IPS-NIHi7 (cell line): ENCODE data around the gene SMKR1.
A peak's percentile ranks its signal among the peaks of the same experiment; 100 is the strongest.
"Not testable (repeated sequence)": the region's sequence is repeated elsewhere in the genome, so short reads cannot be mapped to it uniquely, and the experiment has no call there.

ENCODE experiments used
- DNase-seq: peaks from one replicate; pipeline ENCODE4 v3.0.0; 2012; ENCODE audit warnings: mixed read lengths; ENCODE audit errors: extremely low spot score

The SMKR1 gene

DNA sequence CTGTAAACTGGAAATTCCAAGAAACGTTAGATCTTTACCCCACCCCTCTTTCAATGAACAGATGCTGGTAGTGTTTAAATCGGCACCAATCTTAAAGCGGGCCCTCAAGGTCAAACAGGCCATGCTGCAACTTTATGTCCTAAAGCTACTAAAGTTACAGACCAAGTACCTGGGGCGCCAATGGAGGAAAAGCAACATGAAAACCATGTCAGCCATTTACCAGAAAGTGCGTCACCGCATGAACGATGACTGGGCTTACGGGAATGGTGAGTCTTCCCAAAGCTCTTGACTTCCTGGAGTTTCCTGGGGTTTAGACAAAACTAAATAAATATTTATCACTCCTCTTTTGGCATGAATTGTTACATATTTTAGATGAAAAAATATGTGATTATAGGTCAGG lies 19.6 kb upstream of the SMKR1 start:
- no peak for DNase-seq

GRCh38 chr7:129489491-129489890 lies 12.8 kb upstream of the SMKR1 start:
- no peak for DNase-seq

GRCh38 chr7:129492391-129492790 lies 9.9 kb upstream of the SMKR1 start:
- no peak for DNase-seq

GRCh38 chr7:129493555-129493954 lies 8.8 kb upstream of the SMKR1 start:
- no peak for DNase-seq

DNA sequence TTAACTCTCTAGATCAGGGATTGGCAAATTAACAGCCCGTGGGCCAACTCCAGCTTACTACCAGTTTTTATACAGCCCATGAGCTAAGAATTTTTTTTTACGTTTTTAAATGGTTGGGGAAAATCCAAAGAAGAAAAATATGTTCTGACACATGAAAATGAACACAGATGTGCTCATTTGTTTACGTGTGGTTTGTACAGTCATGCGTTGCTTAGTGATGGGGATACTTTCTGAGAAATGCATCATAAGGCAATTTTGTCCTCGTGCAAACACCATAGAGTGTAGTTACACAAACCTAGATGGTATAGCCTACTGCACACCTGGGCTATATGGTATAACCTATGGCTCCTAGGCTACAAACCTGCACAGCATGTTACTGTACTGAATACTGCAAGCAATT lies 8.3 kb upstream of the SMKR1 start:
- DNase-seq = no peak

- no peak for DNase-seq
These were observed 6.3 kb upstream of the SMKR1 start for GRCh38 chr7:129495987-129496386.

- no peak for DNase-seq
These were observed 5.7 kb upstream of the SMKR1 start for GRCh38 chr7:129496653-129497052.

- DNase-seq = no peak
These were observed 5.2 kb upstream of the SMKR1 start for GRCh38 chr7:129497156-129497555.

DNA sequence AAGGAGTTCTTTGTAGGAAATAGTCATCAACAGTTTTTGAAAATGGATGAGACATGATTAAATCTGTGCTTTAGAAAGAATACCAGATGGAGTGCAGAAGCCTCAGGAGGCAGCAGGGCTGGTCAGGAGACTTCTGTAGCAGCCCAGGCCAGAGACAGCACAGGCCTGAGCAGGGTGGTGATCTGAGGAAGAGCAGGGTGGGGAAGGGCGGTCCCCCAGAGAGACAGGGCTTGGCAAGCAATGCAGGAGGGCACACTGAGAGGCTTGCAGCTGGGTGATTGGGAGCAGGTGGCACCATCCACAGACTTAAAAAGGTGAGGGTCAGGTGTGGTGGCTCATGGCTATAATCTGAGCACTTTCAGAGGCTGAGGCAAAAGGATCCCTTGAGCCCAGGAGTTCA lies 4.3 kb upstream of the SMKR1 start:
- DNase-seq = no peak

GRCh38 chr7:129499999-129500398 lies 2.3 kb upstream of the SMKR1 start:
- DNase-seq = no peak

- DNase-seq = peak; percentile 57
These were observed 666 bp downstream of the SMKR1 start for GRCh38 chr7:129502708-129503685.

DNA sequence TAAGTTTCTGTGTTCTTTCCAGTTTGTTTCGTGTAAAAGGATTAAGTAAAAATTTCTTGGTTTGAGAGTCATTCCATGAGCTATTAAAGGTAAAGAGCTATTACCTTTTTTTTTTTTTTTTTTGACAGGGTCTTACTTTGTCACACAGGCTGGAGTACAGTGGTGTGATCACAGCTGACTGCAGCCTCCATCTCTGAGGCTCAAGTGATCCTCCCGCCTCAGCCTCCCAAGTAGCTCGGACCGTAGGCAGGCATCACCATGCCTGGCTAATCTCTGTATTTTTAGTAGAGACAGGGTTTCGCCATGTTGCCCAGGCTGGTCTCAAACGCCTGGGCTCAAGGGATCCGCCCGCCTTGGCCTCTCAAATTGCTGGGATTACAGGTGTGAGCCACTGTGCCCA lies 1.4 kb downstream of the SMKR1 start:
- DNase-seq = no peak

GRCh38 chr7:129512192-129512591 lies 9.9 kb downstream of the SMKR1 start:
- no peak for DNase-seq

DNA sequence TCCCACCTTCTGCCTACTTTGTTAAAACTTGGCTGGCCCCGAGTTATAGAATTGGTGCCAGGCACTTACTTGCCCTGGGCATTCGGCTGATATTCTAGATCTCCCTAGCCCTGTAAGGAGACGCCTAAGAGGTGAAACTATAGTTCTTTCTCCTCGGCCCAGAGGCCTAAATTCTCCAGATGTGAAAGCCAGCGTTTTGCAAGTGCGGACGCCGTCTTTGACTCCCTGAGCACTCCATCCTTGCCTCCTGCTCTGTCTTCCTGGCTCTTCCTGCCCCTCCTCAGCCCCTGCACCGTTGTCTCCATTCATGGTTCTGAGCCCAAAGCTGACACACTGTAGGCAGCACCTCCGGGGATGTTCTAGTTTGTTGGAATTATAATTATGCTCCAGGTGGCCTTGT lies 11.2 kb downstream of the SMKR1 start:
- DNase-seq = no peak

DNA sequence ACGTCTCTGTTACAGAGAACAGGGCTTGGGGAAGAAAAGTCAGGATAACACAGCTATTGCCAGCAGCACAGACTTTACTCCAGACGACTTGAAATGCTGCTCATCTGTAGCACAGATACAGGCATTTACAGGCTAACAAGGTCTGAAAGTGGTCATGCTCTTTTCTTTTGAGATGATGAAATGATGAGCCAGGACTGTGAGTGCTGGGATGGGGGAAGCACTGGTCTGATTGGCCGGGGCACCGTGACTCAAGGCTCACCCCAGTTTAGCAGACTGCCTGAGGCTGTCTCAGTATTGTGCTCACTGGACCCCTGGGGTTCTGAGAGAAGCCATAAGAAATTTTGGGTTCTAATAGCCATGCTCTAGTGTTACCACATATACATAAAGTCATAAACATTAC lies 12.4 kb downstream of the SMKR1 start:
- DNase-seq = no peak

GRCh38 chr7:129515381-129515780 lies 13.1 kb downstream of the SMKR1 start:
- no peak for DNase-seq

GRCh38 chr7:129517931-129518330 lies 15.6 kb downstream of the SMKR1 start:
- DNase-seq = no peak

GRCh38 chr7:129519464-129519863 lies 17.1 kb downstream of the SMKR1 start:
- DNase-seq = no peak

GRCh38 chr7:129522088-129522970 lies 20.0 kb downstream of the SMKR1 start:
- peak; percentile 87 for DNase-seq

DNA sequence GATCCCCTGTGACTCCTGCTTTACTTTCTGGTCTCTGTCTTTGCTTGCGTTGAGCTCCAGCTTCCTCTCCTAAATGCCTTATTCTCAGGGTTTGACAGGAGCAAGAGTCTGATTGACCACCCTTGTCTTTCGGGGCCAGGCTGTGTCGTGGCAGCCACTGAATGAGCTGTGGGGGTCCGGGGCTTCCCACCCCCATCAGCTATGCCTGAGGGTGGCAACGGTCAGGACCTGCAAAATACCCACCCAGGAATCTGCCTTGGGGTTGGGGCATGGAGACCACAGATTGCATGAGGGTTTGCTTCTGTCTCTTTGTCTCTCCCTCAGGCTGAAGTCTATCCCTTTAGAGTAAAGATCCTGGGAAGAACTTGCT lies 20.6 kb downstream of the SMKR1 start:
- no peak for DNase-seq

DNA sequence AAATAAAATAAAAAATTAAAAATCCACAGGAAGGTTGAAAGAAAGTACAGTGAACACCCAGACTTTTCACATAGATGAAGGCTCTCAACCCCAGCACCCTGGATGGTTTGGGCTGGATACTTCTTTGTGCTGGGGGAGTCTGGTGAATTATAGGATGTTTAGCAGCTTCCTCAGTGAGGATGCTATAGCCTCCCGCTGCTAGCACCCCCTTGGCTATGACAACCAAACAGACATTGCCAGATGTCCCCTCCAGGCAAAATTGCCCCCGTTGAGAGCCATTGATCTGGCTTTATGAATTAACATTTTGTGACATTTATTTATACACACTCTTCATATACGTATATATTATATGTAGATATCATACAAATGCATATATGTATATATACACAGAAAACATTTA lies 21.6 kb downstream of the SMKR1 start:
- DNase-seq = no peak

GRCh38 chr7:129524405-129524804 lies 22.1 kb downstream of the SMKR1 start:
- DNase-seq = not testable (repeated sequence)
